GM18867 (cell line): Measurements from ENCODE around the gene RGS16.

Source experiments
- ATAC-seq: cut with Tn5 transposase; IDR thresholded peaks from one replicate; pipeline ENCODE4 v1.9.1; 2021; ENCODE audit warnings: mild to moderate bottlenecking, moderate library complexity; ENCODE audit not compliant: unreplicated experiment

Gene RGS16

DNA sequence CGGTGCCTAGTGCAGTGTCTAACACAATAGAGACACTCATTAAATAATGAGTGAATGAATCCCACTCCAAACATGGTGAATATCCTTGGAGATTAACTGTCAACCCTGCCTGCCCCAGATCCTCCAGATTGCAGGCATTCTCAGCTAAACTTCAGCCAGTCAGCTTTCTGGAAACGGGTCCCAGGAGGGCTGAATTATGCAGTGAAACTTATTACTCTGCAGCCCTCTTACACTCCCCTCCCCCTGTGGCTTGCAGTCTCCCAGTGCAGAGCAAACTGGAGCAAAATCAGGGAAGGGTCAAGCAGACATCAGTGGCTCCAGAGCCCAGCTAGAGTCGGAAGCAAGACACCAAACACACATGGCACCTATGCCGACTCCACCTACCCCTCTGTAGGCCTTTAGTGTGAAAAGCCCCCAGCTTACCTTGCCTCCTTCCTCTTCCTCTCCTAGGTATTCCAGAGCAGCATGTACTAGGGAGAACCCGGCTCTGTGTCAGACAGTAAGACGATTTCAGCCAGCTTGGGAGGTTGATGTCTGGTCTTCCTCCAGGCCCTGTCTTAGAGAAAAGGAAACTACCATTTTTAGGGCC lies 6.5 kb upstream of the RGS16 start:
- ATAC-seq: no peak

DNA sequence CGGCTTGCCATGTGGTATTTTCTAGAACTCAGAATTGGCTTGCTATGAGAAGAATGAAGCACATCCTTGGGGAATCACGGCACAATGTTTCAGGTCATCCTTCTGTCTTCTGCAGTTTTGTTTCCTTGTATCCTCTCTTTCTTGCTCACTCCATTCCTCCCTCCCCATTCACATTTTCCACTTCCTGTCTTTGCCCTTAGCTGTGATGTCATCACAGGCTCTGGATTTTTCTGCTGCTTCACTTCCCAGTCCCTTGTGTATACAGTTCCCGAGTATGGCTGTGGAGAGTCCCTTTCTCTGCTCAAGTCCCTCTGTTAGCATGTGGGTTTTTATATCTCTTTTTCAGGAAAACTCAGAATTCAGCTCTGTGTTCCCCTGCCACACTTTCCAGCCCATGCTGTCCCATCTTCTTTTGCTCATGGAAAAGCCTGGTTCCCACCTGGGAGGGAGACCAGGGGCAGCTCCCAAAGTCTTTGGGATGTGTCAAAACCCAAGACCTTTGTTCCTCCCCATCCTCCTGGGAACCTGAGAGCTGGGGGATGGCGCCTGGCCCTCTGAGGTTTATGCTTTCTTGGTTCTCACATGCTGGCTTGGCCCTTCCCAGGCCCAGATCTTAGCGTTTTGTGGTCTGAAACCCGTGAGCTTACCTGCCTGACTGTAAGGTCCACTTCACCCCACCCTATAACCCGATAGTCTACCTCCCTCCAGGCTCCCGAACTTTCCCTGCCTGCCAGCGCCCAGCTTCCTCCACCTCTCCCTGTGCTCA lies 4.8 kb upstream of the RGS16 start:
- ATAC-seq: no peak

DNA sequence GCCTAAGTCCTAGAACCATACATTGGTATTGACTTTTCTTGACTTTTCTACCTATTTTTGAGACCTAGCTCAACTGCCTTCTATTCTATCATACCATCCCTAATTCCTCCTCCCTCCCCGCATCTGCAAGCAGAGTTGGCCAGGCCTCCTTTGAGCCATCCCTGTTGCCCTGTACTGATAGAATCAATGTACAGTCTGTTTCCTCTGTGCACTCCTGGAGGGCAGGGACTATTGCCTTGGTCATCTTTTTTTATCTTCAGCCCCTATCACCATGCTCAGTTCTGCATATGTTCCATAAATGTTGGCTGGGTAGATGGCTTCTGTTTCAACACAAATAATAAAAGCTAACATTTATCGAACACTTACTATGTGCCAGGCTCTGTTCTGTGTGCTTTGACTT lies 4.0 kb upstream of the RGS16 start:
- ATAC-seq: no peak

DNA sequence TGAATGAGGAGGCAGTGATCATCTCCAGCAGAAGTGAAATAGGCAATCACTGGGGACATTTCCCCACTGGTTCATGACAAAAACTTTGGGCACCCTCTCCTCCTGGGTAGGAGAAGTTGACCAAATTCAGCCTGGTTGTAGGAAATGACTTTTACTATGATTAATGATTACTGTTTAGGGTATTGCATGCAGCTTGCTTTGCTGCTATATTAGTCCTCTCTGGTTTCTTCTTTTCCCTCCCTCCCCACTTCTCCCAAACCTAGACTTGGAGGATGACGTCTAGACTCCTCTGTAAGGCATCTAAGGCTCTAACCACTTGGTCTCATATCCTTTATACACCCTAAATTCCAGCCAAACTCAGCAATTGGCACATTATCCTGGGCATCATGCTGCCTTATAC lies 3.4 kb upstream of the RGS16 start:
- ATAC-seq: no peak

DNA sequence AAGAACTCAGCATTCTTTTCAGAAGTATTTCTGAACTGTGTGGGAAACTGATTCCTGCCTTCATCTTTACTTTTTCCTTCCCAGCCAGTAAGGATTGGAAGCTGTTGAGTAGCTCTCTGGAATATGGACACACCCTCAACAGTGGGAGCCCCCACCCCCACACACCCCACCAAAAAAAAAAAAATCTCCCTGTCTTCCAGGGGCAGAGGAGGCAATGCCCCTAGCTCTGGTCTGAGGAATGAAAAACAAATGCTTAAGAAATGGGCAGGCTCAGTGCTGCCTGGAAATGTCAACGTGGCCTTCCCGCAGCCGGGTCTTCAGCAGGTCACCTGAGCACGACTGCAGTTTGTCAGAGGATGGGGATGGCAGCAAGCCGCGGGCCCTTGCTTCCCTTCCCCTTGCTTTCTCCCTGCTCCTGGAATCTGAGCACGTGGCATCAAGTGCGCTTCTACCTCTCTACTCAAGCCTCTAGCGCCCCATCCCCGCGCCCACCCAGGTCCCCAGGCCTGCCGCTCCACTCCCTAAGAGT lies 479 bp downstream of the RGS16 start:
- peak; percentile 21 for ATAC-seq

DNA sequence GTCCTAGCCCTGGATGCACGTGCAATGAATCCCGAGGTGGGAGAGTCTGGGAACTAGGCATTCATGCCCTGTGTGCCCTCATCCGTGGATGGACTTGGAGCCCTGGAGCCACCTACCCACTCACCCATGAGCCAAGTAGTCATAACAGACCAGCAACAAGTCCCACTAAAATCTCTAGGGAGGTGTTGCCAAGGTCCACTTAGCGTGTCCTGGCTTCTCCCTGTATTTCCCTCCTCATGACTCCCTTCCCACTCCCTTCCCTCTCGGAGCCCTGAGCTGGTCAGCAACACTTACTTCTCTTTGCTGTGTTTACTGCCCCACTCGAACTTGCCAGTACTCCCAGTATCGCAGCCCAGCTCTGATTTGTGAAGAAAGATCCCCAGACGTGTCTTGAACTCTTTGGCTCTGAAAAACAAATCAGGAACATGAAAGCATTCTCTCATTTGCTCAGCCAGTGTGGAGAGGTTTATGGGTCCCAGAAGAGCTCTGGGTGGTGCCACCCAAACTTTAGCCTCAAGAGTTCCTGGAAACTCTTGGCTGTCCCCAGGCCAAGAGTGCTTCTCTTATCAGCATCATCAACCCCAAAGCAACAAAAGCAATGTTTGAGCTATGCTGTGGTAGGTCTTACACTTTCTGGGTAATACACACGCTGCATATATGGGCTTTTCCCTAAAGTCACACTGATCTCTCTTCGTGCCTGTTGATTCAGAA lies 1.1 kb downstream of the RGS16 start:
- ATAC-seq: no peak

DNA sequence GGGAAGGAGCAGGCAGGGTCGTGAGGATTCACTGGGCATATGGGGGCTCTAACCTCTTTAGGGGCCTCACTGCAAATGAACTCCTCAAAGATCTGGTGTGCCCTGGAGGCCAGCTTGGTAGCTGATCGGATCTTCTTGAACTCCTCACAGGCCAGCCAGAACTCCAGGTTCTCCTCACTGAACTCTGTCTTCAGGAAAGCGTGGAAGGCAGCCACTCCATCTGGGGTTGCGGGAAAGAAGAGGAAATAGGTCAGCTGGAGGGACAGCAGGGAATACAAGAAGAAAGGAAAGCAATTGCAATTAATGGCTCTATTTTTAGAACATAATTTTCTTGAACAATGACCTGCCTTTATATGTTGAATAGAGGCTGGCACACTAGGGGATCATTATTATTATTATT lies 2.3 kb downstream of the RGS16 start:
- ATAC-seq: no peak

DNA sequence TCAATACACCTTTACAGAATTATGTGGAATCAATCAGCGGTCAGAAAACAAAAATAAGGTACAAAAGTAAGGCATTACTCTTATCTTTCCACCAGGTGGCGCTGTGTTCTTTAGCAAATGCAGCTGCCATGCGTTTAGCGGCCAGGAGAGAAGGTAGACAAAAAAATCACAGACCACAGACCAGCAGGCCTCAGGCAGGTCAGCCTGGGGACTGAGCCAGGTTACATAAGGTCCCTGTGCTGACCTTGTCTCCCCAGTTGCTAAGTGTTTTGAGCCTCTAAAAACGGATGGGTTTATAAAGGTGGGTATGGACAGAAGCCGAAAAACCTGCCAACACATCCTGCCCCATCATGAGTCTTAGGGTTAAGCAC lies 2.8 kb downstream of the RGS16 start:
- ATAC-seq: no peak

DNA sequence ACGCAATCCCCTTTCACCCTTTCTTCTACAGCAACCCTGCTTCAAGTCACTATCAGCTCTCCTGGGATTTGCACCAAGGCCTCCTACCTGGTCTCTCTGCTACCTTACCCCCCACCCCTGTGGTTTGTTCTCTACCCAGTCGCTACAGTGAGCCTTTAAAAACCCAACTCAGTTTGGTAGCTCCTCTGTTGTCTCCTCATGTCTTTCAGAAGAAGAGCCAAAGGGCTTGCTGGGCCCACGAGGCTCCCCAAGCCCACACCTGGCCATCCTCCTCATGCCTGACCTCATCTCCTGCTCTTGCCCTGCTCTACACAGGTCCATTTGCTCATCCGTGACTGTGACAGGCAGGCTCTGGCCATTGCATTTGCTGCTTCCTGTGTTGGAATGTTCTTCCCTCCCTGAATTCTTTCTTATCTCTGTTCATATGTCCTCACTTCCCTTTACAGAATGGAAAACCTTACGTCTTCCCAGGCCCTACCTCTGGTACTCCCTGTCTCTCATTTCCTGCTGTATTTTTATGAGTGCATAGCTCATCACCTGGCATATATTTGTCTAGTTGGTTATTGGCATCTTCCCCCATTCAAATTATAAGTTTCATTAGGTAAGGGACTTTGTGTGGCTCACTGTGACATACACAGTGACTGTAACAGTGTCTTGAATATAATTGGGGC lies 3.3 kb downstream of the RGS16 start:
- ATAC-seq: no peak

DNA sequence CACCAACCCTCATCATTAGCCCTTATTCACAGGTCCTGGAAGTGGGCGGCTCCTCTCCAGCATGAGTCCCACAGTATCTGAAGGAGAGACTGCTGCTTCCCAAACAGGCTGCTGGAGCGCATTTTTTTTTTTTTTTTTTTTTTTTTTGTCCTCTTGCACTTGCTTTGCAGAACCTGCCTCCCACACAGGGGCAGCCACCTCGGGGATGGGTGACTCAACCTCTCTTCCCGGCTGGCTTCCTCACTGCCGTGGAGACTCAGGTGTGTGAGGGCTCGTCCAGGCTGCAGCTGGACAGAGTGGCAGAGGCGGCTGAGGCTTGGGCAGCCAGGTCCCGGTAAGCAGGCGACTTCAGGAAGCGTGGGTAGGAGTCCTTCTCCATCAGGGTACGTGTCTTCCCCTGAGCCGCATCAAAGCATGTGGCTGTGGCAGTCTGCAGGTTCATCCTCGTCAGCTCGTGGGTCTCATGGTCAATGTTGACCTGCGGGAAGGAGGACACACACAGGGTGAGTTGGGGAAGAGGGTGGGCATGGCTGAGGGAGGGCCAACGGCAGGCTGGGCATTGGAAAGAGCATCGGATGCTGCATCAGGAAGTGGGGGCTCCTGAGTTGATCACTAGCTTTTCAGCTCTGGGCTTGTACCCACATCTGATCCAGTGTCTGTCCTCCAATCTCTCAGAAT lies 4.0 kb downstream of the RGS16 start:
- no peak for ATAC-seq

DNA sequence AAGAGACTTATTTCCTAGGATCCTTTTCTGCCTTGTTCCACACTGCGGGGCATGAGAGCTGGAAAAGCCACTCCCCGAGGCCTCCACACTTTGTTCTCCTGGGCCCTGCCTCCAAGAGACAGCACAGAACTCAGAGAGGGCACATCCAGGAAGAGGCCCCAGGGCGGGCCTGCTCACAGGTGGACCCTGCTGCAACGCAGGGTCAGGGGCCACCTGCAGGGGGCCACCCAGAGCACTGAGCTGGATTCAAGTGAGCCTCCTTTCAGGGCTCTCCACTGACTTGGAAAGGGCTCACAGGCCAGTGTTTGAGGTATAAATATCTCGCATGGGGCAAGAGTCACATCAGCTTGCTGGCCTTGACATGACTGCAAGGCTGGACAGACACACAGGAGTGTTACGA lies 4.8 kb downstream of the RGS16 start:
- ATAC-seq: no peak

DNA sequence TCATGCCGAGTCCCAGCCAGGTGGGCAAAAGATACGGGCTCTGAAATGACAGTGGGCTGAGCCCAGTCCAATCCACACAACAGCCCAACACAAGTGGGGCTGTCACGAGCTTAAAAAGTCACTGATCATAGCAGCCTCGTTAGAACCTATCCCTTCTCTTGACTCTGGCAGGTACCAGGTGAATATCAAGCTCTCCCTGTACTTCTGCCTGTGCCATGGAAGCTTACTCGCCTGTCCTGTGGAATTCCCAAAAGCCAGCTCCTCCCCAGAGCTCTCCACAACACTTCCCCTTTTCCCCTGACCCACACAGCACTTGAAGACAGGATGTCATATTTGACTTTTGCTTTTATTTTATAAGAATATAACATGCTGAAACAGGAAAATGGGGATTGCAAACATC lies 5.9 kb downstream of the RGS16 start:
- no peak for ATAC-seq

DNA sequence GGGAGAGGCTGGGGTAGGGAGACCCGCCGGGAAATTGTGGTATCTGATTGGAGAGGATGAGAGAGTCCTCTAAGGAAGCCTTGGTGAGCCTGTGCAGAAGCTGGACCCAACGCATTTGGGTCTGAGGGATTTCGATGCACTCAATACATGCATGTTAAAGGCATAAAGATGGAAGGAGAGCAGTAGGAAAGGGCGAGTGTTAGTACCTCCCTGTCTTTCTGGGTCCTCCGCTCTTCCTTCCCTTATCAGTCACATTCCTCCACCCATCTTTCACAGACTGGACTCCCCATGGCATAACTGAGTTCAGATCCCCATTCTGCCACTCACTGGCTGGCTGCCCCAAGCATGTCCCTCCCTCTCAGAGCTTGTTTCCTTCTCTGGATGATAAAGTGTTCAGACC lies 7.3 kb downstream of the RGS16 start:
- no peak for ATAC-seq

DNA sequence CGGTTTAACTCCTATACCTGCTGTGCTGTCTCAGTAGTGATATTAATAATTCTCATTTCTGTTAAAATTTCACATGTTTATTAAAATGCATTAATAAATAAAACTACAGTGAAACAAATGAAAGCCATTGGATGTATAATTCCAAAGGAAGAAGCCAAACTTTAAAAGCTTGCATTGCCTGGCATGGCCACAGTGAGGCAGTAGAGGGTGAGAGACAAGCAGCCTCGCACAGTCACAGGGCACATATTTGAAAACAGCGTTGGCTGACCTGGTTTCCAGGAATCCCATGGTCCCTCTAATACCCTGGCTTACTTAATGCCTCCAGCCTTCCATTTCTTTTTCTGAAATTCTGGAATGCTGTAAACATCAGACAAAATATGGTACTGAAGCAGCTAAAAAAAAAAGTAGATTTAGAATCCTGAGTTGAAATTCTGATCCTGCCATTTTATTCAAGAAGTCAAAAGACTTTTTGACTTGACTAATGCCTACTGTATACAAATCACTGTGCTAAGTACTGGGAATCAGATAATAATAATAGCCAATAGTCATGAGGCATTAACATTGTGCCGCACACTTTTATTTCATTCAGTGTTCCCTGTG lies 8.4 kb downstream of the RGS16 start:
- no peak for ATAC-seq

DNA sequence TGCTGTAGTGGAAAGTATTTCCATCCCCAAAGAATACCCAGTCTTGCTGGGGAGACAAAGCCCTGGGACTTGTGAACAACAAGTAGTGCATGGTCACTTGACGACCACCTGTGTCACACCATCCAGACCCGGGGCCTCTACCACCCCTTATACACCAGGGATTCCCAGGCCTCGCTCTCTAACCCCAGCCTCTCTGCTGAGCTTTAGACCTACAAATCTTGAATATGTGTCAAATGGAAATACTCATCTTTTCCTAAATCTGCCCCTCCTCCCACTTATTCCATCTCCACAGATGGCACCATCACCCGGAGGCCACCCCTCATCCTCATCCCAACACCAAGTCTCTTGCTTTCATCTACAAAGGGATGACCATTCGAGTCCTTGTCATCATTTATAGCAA lies 14.3 kb downstream of the RGS16 start:
- ATAC-seq: no peak

DNA sequence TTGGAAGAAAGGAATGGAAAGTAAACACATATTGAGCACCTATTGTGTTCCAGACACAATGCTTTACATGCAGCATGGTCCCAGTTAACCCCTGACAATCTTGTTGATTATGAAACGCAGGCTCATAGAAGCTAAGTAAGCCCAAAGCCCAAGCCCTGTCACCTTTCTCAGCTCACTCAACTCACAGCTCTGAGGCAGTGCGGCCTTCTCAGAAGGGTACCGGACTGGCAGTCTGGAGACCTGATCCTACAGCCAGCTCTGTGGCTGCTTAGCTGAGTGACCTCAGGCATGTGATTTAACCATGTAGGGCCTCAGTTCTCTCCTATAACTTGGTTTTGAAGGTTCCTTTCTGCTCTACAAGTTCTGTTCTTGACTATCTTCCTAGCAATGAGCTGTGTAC lies 14.7 kb downstream of the RGS16 start:
- ATAC-seq: no peak

DNA sequence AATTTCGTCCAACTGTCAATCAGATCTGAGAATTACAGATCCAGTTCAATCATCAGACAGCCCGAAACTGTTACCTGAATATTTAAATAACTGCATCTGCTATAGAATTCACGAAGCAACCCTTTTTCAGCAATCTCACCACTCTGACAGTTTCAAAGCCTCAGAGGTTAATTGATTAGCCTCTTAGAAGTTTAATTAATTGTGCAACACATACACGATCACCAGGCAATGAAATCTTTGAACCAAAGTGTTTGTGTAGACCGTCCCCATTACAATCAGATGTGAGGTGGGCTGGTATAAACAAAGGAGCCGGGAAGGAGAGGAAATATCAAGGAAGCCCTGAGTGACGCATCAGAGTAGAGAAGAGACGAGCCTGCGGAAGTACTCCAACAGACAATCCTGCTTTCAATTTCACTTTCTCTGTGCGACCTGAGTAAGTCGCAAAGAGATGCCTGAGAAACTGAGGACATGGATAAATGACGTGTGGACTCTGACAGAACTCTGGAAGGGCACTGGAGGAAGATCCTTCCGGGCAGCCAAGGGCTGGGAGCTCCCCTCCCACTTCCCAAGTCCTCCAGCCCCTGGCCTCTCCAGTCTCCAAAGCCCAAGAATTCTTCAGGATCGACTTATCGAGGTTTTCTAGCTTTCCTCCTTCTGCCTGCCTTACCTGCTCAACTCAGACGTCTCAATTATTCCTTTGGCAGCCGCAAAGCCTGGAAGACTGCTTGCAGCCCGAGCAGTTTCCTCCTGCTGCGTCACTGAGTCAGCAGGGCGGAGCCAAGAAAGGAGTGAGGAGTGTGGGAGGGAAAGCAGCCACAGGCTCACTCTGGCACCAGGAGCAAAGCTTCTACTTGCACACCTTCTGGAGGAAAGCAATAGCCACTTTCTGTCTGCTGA lies 15.4 kb downstream of the RGS16 start, which contains the start of gene RNASEL:
Gene RNASEL (minus strand): TSS at position 757 of the 897 bp plus-strand sequence. CDS start 2,450 bp downstream, outside the sequence.
- ATAC-seq: peak; percentile 91

DNA sequence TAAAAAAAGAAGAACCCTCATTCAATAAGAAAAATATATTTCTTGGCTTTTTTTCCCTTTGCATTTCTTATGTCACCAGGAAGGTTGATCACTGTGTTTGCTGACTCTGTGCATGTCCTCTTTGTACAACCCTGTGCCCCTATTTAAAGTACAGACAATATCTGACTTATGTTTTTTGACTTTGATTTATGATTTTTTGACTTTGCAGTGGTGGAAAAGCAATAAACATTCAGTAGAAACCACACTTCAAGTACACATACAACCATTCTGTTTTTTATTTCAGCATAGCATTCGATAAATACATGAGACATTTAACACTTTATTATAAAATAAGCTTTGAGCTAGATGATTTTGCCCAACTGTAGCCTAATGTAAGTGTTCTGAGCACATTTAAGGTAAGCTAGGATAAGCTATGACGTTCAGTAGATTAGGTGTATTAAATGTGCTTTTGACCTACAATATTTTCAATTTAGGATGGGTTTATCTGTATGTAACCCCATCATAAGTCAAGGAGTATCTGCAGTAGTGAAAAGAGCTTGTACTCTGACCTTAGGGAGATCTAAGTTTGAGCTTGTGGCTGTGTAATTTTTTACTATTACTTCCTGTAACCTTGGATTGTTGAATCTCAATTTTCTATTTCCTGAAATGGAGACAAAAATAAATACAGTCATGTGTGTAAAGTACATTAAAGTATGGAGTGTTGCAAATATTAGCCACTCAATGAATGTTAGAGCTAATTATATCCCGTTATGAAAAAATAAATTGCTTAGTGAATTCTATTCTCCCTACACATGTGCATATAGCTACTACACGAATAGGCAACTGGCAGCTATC lies 16.3 kb downstream of the RGS16 start:
- ATAC-seq: no peak

DNA sequence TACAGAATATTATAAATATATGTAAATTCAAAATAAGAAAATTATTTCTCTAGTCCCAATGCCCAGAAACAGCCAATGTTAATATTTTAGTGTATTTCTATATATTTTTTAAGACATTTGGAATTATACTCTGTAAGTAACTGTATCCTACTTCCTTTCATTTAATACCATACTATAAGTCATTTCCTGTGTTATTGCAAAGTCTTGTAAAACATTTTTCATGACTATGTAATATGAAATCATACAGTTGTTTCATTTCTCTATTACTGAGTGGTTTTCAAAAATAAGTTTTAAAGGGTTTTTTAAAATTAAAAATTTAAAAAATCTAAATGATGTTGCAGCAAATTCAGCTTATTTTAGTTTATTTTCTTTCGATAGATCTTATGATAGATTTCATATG lies 17.1 kb downstream of the RGS16 start:
- ATAC-seq: no peak
